CD4-positive, alpha-beta T cell (primary cell): Measurements from ENCODE around the gene XPC. TPM values are rescaled to one million over a fixed set of nuclear protein-coding genes. Genes with fewer than 3 reads are reported as not detected.

ENCODE experiments used
- ATAC-seq: fragments of 200-7000 bp; cut with Tn5 transposase; one replicate; pipeline ENCODE4 v1.10.0; 2022; ENCODE audit warnings: mild to moderate bottlenecking; ENCODE audit not compliant: poor library complexity
- CTCF ChIA-PET: fragments of 350-600 bp; sonication (Branson Sonifier 250); formaldehyde crosslinking; loops from one replicate; lab custom pipeline; 2021; ENCODE audit warnings: antibody characterized with exemption, inconsistent platforms; lab: Charles Lee
- POLR2A ChIA-PET: fragments of 350-600 bp; sonication (Branson Sonifier 250); formaldehyde crosslinking; loops from one replicate; lab custom pipeline; 2021; ENCODE audit warnings: antibody characterized with exemption, inconsistent platforms; lab: Charles Lee
- DNase-seq, 14 experiments: peaks; one replicate each; pipeline ENCODE4 v3.0.0-alpha.2; 2013 to 2020; ENCODE audit warnings: mixed read lengths in 2 of 14
- H3K27ac ChIP-seq, 2 donors: one replicate each; pipeline versions ENCODE4 v1.5.1 to v1.7.0; 2013; ENCODE audit warnings: low read length in 2 of 2, low read depth in 1 of 2, mild to moderate bottlenecking in 1 of 2
- H3K27me3 ChIP-seq, 2 experiments: 1 replicate in 1 of 2; 2 replicates in 1 of 2; pipeline versions ENCODE4 v1.6.1 to v1.7.0; 2013; ENCODE audit warnings: low read length in 2 of 2, control low read depth in 1 of 2, mild to moderate bottlenecking in 1 of 2, moderate library complexity in 1 of 2; ENCODE audit not compliant: insufficient read depth in 2 of 2, control insufficient read depth in 1 of 2
- H3K36me3 ChIP-seq: one replicate; pipeline ENCODE4 v1.6.1; 2013; ENCODE audit warnings: low read length, control low read depth; ENCODE audit not compliant: insufficient read depth
- H3K4me1 ChIP-seq: one replicate; pipeline ENCODE4 v1.6.1; 2013; ENCODE audit warnings: low read length, control low read depth; ENCODE audit not compliant: insufficient read depth
- H3K4me3 ChIP-seq: one replicate; pipeline ENCODE4 v1.5.1; 2013; ENCODE audit warnings: mild to moderate bottlenecking, low read length, moderate library complexity
- H3K9me3 ChIP-seq, 2 experiments: 1 replicate in 1 of 2; 2 replicates in 1 of 2; pipeline versions ENCODE4 v1.6.1 to v1.7.0; 2013; ENCODE audit warnings: low read length in 2 of 2, mild to moderate bottlenecking in 2 of 2, control low read depth in 1 of 2, moderate library complexity in 1 of 2; ENCODE audit not compliant: control insufficient read depth in 1 of 2, insufficient read depth in 1 of 2
- H3K27ac Mint-ChIP-seq: one replicate; pipeline ENCODE4 v1.8.0; 2020; ENCODE audit warnings: mixed read lengths
- H3K27me3 Mint-ChIP-seq: one replicate; pipeline ENCODE4 v1.8.0; 2021; ENCODE audit warnings: mixed read lengths
- H3K36me3 Mint-ChIP-seq: one replicate; pipeline ENCODE4 v1.8.0; 2021; ENCODE audit warnings: low read depth, mixed read lengths
- H3K4me1 Mint-ChIP-seq: one replicate; pipeline ENCODE4 v1.8.0; 2021; ENCODE audit warnings: low read depth, mixed read lengths
- H3K4me3 Mint-ChIP-seq: one replicate; pipeline ENCODE4 v1.8.0; 2020; ENCODE audit warnings: mild to moderate bottlenecking, mixed read lengths
- H3K9me3 Mint-ChIP-seq: one replicate; pipeline ENCODE4 v1.8.0; 2020; ENCODE audit warnings: mixed read lengths
- intact Hi-C, 2 experiments: fragments of 100-400 bp; cut with DNase I in 1 of 2; cut with micrococcal nuclease in 1 of 2; formaldehyde crosslinking; loops; one replicate each; pipeline versions ENCODE4 v1.15.1 to v1.9.0; 2023 to 2025; cut with DNase I, micrococcal nuclease
- total RNA-seq, 174 experiments: library from RNA in 2 of 174; stranded (reverse) in 2 of 174; gene quantifications; one replicate each; pipeline ENCODE4 v1.2.3 and lab custom pipeline; 2021 to 2026
- TF ChIP-seq, protein P1 (sequence below): fragments of 200-600 bp; IDR thresholded peaks from one replicate; pipeline ENCODE4 v1.8.0; 2022; ENCODE audit warnings: antibody characterized with exemption, mild to moderate bottlenecking

XPC gene
- total RNA-seq, 2 experiments from 2014 or later, result 59.2 to 65.1 TPM

DNA sequence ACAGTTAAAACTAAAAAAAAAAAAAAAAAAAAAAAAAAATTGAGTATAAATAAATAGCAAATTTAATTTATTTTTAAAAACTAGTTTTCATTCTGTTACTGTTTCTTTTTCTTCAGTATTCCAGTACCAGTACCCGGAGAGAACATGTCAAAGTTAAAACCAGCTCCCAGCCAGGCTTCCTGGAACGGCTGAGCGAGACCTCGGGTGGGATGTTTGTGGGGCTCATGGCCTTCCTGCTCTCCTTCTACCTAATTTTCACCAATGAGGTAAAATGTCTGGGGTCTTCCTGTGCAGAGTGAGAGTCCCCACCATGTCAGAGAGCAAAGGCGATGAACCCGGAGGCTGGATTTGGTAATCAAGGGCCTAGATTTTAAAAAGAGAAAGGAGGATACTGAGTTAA, 49.1 kb downstream of the XPC start:
- ATAC-seq, result no peak
- Histone ChIP-seq H3K27me3 (no peaks in the 10 kb centered on the region), H3K4me3 (no peak overlapping the region), H3K27ac (no peak overlapping the region), H3K4me1 (peaks cover 33% of the 10 kb centered on the region), H3K36me3 (peaks cover 67% of the 10 kb centered on the region), H3K9me3 (no peaks in the 10 kb centered on the region)
- H3K27ac Mint-ChIP-seq, result no peak overlapping the region
- H3K36me3 Mint-ChIP-seq, result peaks cover 84% of the 10 kb centered on the region
- intact Hi-C loops, result loop anchor here in 1 of 2 experiments (10.0 kb wide), 2 partner anchors 474 to 936 kb away; partner anchors contain the start of gene MRPS25
- TF ChIP-seq, protein P1, sequence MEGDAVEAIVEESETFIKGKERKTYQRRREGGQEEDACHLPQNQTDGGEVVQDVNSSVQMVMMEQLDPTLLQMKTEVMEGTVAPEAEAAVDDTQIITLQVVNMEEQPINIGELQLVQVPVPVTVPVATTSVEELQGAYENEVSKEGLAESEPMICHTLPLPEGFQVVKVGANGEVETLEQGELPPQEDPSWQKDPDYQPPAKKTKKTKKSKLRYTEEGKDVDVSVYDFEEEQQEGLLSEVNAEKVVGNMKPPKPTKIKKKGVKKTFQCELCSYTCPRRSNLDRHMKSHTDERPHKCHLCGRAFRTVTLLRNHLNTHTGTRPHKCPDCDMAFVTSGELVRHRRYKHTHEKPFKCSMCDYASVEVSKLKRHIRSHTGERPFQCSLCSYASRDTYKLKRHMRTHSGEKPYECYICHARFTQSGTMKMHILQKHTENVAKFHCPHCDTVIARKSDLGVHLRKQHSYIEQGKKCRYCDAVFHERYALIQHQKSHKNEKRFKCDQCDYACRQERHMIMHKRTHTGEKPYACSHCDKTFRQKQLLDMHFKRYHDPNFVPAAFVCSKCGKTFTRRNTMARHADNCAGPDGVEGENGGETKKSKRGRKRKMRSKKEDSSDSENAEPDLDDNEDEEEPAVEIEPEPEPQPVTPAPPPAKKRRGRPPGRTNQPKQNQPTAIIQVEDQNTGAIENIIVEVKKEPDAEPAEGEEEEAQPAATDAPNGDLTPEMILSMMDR, result no peak
- H3K4me3 Mint-ChIP-seq, result no peak overlapping the region
- ChIA-PET POLR2A (interaction anchor here (1.4 kb wide), 1 partner anchor 49 kb away, joined by 5 read pairs; the partner anchor contains the start of genes LSM3 and XPC), CTCF (no interaction called here)
- no peaks in the 10 kb centered on the region for H3K9me3 Mint-ChIP-seq
- DNase-seq, result no peak
- peaks cover 39% of the 10 kb centered on the region for H3K4me1 Mint-ChIP-seq
- no peaks in the 10 kb centered on the region for H3K27me3 Mint-ChIP-seq

GRCh38 chr3:14128724-14129123, 49.7 kb downstream of the XPC start:
- H3K4me3 ChIP-seq, result no peak overlapping the region
- H3K9me3 Mint-ChIP-seq, result no peaks in the 10 kb centered on the region
- POLR2A ChIA-PET, result interaction anchor here (1.1 to 1.4 kb wide), 2 partner anchors 47 to 50 kb away, joined by 5 read pairs; partner anchors contain the start of genes LSM3 and XPC
- H3K27me3 Mint-ChIP-seq, result no peaks in the 10 kb centered on the region
- peaks cover 44% of the 10 kb centered on the region for H3K4me1 Mint-ChIP-seq
- H3K4me1 ChIP-seq, result peaks cover 38% of the 10 kb centered on the region
- TF ChIP-seq, protein P1, result no peak
- no peak overlapping the region for H3K27ac ChIP-seq
- H3K27me3 ChIP-seq, result no peaks in the 10 kb centered on the region
- no peak for DNase-seq
- intact Hi-C loops, result loop anchor here in 1 of 2 experiments (1.0 to 10.0 kb wide), 3 partner anchors 13 to 936 kb away; partner anchors contain the start of gene MRPS25
- CTCF ChIA-PET, result no interaction called here
- H3K36me3 ChIP-seq, result peaks cover 61% of the 10 kb centered on the region
- H3K36me3 Mint-ChIP-seq, result peaks cover 83% of the 10 kb centered on the region
- no peak overlapping the region for H3K27ac Mint-ChIP-seq
- peak overlapping the region; percentile 64 for H3K4me3 Mint-ChIP-seq
- no peak for ATAC-seq
- H3K9me3 ChIP-seq, result no peaks in the 10 kb centered on the region

DNA sequence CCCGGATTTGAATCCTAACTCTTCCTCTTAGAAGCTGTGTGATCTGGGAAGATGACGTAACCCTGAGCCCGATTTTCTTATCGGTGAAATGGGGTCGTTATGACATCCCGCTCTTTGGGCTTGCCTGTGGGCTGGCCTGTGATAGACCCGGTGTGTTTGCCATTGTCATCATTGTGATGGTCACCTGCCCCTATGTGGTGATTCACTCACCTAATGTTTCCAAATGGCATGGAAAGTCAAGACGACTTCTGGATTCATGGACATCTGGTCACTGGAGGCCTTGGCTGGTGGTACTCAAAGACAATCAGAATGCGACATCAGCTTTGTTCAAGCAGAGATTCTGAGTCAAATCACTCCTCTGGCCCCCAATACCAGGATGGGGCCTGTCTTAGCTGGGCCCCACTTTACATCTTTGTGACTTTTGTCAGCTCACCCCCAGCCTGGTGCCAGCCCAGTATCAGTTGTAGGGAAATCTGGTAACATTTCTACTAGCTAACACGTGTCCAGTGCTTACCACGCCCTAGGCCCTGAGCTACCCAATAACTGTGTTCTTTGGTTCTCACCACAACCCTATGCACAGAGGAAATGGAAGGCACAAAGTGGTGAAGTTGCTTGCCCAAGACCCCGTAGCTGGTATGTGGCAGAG, 50.8 kb downstream of the XPC start:
- Mint-ChIP-seq H3K4me3 (peak overlapping the region; percentile 64), H3K36me3 (peaks cover 73% of the 10 kb centered on the region), H3K27me3 (no peaks in the 10 kb centered on the region), H3K27ac (no peak overlapping the region), H3K4me1 (peaks cover 54% of the 10 kb centered on the region), H3K9me3 (no peaks in the 10 kb centered on the region)
- no peak overlapping the region for H3K27ac ChIP-seq
- CTCF ChIA-PET, result interaction anchor here (1.2 to 1.4 kb wide), 2 partner anchors 15 to 51 kb away, joined by 3 to 5 read pairs; partner anchors contain the start of genes LSM3 and XPC
- peaks cover 51% of the 10 kb centered on the region for H3K36me3 ChIP-seq
- no peaks in the 10 kb centered on the region for H3K9me3 ChIP-seq
- intact Hi-C loops, result loop anchor here in 1 of 2 experiments (1.0 to 10.0 kb wide), 3 partner anchors 14 to 937 kb away; partner anchors contain the start of gene MRPS25
- POLR2A ChIA-PET, result interaction anchor here (1.0 to 1.4 kb wide), 3 partner anchors 14 to 51 kb away, joined by 4 to 5 read pairs (median 5); partner anchors contain the start of genes LSM3 and XPC
- TF ChIP-seq, protein P1, result no peak
- ATAC-seq (no peak), DNase-seq (no peak)
- no peaks in the 10 kb centered on the region for H3K27me3 ChIP-seq
- H3K4me1 ChIP-seq, result peaks cover 48% of the 10 kb centered on the region
- no peak overlapping the region for H3K4me3 ChIP-seq
